Suprapubic skin (tissue), 4 donors: ENCODE measurements around the gene CFAP20DC. TPM values are rescaled to one million over a fixed set of nuclear protein-coding genes. Genes with fewer than 3 reads are reported as not detected.

ENCODE experiments used
- DNase-seq, 2 donors: peaks; one replicate each; pipeline ENCODE4 v3.0.0-alpha.2; 2019; ENCODE audit warnings: low spot score in 2 of 2
- H3K27ac ChIP-seq: fragments of 200-600 bp; sonication (generic); one replicate; pipeline ENCODE4 v1.5.1; 2019
- H3K27me3 ChIP-seq: fragments of 200-600 bp; sonication (generic); one replicate; pipeline ENCODE4 v1.5.1; 2019
- H3K36me3 ChIP-seq: fragments of 200-600 bp; sonication (generic); one replicate; pipeline ENCODE4 v1.5.1; 2019
- H3K4me1 ChIP-seq: fragments of 200-600 bp; sonication (generic); one replicate; pipeline ENCODE4 v1.5.1; 2019
- H3K4me3 ChIP-seq: fragments of 200-600 bp; sonication (generic); one replicate; pipeline ENCODE4 v1.5.1; 2019; ENCODE audit warnings: mild to moderate bottlenecking
- H3K9me3 ChIP-seq: fragments of 200-600 bp; sonication (generic); one replicate; pipeline ENCODE4 v1.5.1; 2019
- CTCF ChIP-seq, 2 donors: fragments of 200-600 bp in 1 of 2; fragments of 450-650 bp in 1 of 2; sonication (generic) in 1 of 2; IDR thresholded peaks; one replicate each; pipeline ENCODE4 v1.5.1; 2016 to 2019; ENCODE audit warnings: antibody characterized with exemption in 2 of 2, mild to moderate bottlenecking in 1 of 2, moderate library complexity in 1 of 2
- EP300 ChIP-seq: sonication (generic); formaldehyde crosslinking; IDR thresholded peaks from one replicate; pipeline ENCODE4 v1.6.1; 2017; ENCODE audit warnings: antibody characterized with exemption
- POLR2A ChIP-seq, 2 donors: fragments of 450-650 bp; IDR thresholded peaks; one replicate each; pipeline ENCODE4 v1.6.1; 2017; ENCODE audit warnings: antibody characterized with exemption in 2 of 2, mild to moderate bottlenecking in 2 of 2, moderate library complexity in 2 of 2
- POLR2AphosphoS5 ChIP-seq, 3 donors: sonication (generic); formaldehyde crosslinking; IDR thresholded peaks; one replicate each; pipeline ENCODE4 v1.6.1; 2017; ENCODE audit warnings: antibody characterized with exemption in 3 of 3
- WGBS: methylation state at CpG from one replicate; pipeline ENCODE4 v1.1.5; 2018; 5-methylcytosine and 5-hydroxymethylcytosine counted together
- total RNA-seq, 4 donors: library from RNA; depleted of rRNA; stranded (reverse); fragments of >200 nt; gene quantifications; one replicate each; pipeline ENCODE4 v1.1.0, GENCODE V29; 2016

The CFAP20DC gene
- total RNA-seq, 4 donors from 2014 or later, result 0.53 to 2.3 (median 0.94) TPM

- TF ChIP-seq POLR2A (IDR thresholded peaks at IDR 0.05) (no peak), CTCF (IDR thresholded peaks at IDR 0.05) (no peak), EP300 (no peak), POLR2AphosphoS5 (IDR thresholded peaks at IDR 0.05) (no peak)
- no peak overlapping the region for H3K4me3 ChIP-seq
- no peaks in the 10 kb centered on the region for H3K4me1 ChIP-seq
- no peaks in the 10 kb centered on the region for H3K9me3 ChIP-seq
- WGBS, result 94% methylated on average over 2 of the region's 2 CpGs
- no peak overlapping the region for H3K27ac ChIP-seq
- no peak for DNase-seq
- H3K27me3 ChIP-seq, result no peaks in the 10 kb centered on the region
- no peaks in the 10 kb centered on the region for H3K36me3 ChIP-seq
Measured at GRCh38 chr3:58946875-58947274, 103.0 kb downstream of the CFAP20DC start.

- H3K4me1 ChIP-seq, result no peaks in the 10 kb centered on the region
- TF ChIP-seq POLR2AphosphoS5 (IDR thresholded peaks at IDR 0.05) (no peak), CTCF (IDR thresholded peaks at IDR 0.05) (no peak), EP300 (no peak), POLR2A (IDR thresholded peaks at IDR 0.05) (no peak)
- WGBS, result 76% methylated on average over 2 of the region's 2 CpGs
- no peaks in the 10 kb centered on the region for H3K9me3 ChIP-seq
- DNase-seq, result no peak
- no peak overlapping the region for H3K4me3 ChIP-seq
- H3K27me3 ChIP-seq, result no peaks in the 10 kb centered on the region
- no peak overlapping the region for H3K27ac ChIP-seq
- H3K36me3 ChIP-seq, result no peaks in the 10 kb centered on the region
Measured at GRCh38 chr3:58938057-58938456, 111.8 kb downstream of the CFAP20DC start.

GRCh38 chr3:58924578-58924977 is 125.2 kb downstream of the CFAP20DC start:
- TF ChIP-seq EP300 (no peak), POLR2AphosphoS5 (IDR thresholded peaks at IDR 0.05) (no peak), POLR2A (IDR thresholded peaks at IDR 0.05) (no peak), CTCF (IDR thresholded peaks at IDR 0.05) (no peak)
- Histone ChIP-seq H3K36me3 (no peaks in the 10 kb centered on the region), H3K9me3 (no peaks in the 10 kb centered on the region), H3K27me3 (no peaks in the 10 kb centered on the region), H3K4me3 (no peak overlapping the region), H3K4me1 (no peaks in the 10 kb centered on the region), H3K27ac (no peak overlapping the region)
- DNase-seq, result no peak
- 41% methylated on average over 1 of the region's 1 CpG for WGBS

- no peaks in the 10 kb centered on the region for H3K27me3 ChIP-seq
- no peak overlapping the region for H3K4me3 ChIP-seq
- peaks cover 3% of the 10 kb centered on the region for H3K9me3 ChIP-seq
- H3K27ac ChIP-seq, result no peak overlapping the region
- DNase-seq, result no peak
- H3K4me1 ChIP-seq, result peaks cover 10% of the 10 kb centered on the region
- WGBS, result 96% methylated on average over 1 of the region's 1 CpG
- H3K36me3 ChIP-seq, result no peaks in the 10 kb centered on the region
- TF ChIP-seq CTCF (IDR thresholded peaks at IDR 0.05), result no peak
- TF ChIP-seq POLR2AphosphoS5 (IDR thresholded peaks at IDR 0.05), result no peak
- no peak for TF ChIP-seq EP300
- TF ChIP-seq POLR2A (IDR thresholded peaks at IDR 0.05), result no peak
Measured at GRCh38 chr3:58900386-58900785, 149.4 kb downstream of the CFAP20DC start.

- no peak for DNase-seq
- Histone ChIP-seq H3K9me3 (peaks cover 4% of the 10 kb centered on the region), H3K4me1 (peaks cover 10% of the 10 kb centered on the region), H3K4me3 (no peak overlapping the region), H3K27me3 (no peaks in the 10 kb centered on the region), H3K27ac (no peak overlapping the region), H3K36me3 (no peaks in the 10 kb centered on the region)
- WGBS, result 46% methylated on average over 2 of the region's 2 CpGs
- TF ChIP-seq POLR2A (IDR thresholded peaks at IDR 0.05) (no peak), POLR2AphosphoS5 (IDR thresholded peaks at IDR 0.05) (no peak), EP300 (no peak), CTCF (IDR thresholded peaks at IDR 0.05) (no peak)
Measured at GRCh38 chr3:58899953-58900298, 149.9 kb downstream of the CFAP20DC start.
